Measurements from ENCODE around the gene CRIM1.

Gene CRIM1

GRCh38 chr2:36507408-36507812 lies 151.8 kb downstream of the CRIM1 start:
- DNase-seq (ENCODE audit: extremely low read depth in 1 of 2, low read depth in 1 of 2): no peak

- no peak for DNase-seq (ENCODE audit: extremely low read depth in 1 of 2, low read depth in 1 of 2)
Observed at GRCh38 chr2:36509075-36509474, 153.5 kb downstream of the CRIM1 start.

- no peak for DNase-seq (ENCODE audit: extremely low read depth in 1 of 2, low read depth in 1 of 2)
Observed at GRCh38 chr2:36511858-36512603, 156.5 kb downstream of the CRIM1 start.

- no peak for DNase-seq (ENCODE audit: extremely low read depth in 1 of 2, low read depth in 1 of 2)
Observed at GRCh38 chr2:36512705-36513104, 157.1 kb downstream of the CRIM1 start.

GRCh38 chr2:36513661-36514060 lies 158.1 kb downstream of the CRIM1 start:
- DNase-seq (ENCODE audit: extremely low read depth in 1 of 2, low read depth in 1 of 2): no peak

- DNase-seq (ENCODE audit: extremely low read depth in 1 of 2, low read depth in 1 of 2): no peak
Observed at GRCh38 chr2:36515538-36515937, 160.0 kb downstream of the CRIM1 start.

- DNase-seq (ENCODE audit: extremely low read depth in 1 of 2, low read depth in 1 of 2): no peak
Observed at GRCh38 chr2:36516136-36516870, 160.7 kb downstream of the CRIM1 start.

GRCh38 chr2:36520431-36520830 lies 164.9 kb downstream of the CRIM1 start:
- DNase-seq (ENCODE audit: extremely low read depth in 1 of 2, low read depth in 1 of 2): no peak

- no peak for DNase-seq (ENCODE audit: extremely low read depth in 1 of 2, low read depth in 1 of 2)
Observed at GRCh38 chr2:36523153-36523552, 167.6 kb downstream of the CRIM1 start.

GRCh38 chr2:36525245-36525644 lies 169.7 kb downstream of the CRIM1 start:
- DNase-seq (ENCODE audit: extremely low read depth in 1 of 2, low read depth in 1 of 2): no peak

- no peak for DNase-seq (ENCODE audit: extremely low read depth in 1 of 2, low read depth in 1 of 2)
Observed at GRCh38 chr2:36526226-36526625, 170.6 kb downstream of the CRIM1 start.

- DNase-seq (ENCODE audit: extremely low read depth in 1 of 2, low read depth in 1 of 2): no peak
Observed at GRCh38 chr2:36528274-36528673, 172.7 kb downstream of the CRIM1 start.

- no peak for DNase-seq (ENCODE audit: extremely low read depth in 1 of 2, low read depth in 1 of 2)
Observed at GRCh38 chr2:36528766-36529392, 173.3 kb downstream of the CRIM1 start.

GRCh38 chr2:36530178-36530982 lies 174.8 kb downstream of the CRIM1 start:
- DNase-seq (ENCODE audit: extremely low read depth in 1 of 2, low read depth in 1 of 2): no peak

- no peak for DNase-seq (ENCODE audit: extremely low read depth in 1 of 2, low read depth in 1 of 2)
Observed at GRCh38 chr2:36530983-36531354, 175.4 kb downstream of the CRIM1 start.

- no peak for DNase-seq (ENCODE audit: extremely low read depth in 1 of 2, low read depth in 1 of 2)
Observed at GRCh38 chr2:36534275-36534799, 178.8 kb downstream of the CRIM1 start.

GRCh38 chr2:36535099-36535498 lies 179.5 kb downstream of the CRIM1 start:
- no peak for DNase-seq (ENCODE audit: extremely low read depth in 1 of 2, low read depth in 1 of 2)

- DNase-seq (ENCODE audit: extremely low read depth in 1 of 2, low read depth in 1 of 2): no peak
Observed at GRCh38 chr2:36536776-36537175, 181.2 kb downstream of the CRIM1 start.

GRCh38 chr2:36538335-36538734 lies 182.8 kb downstream of the CRIM1 start:
- DNase-seq (ENCODE audit: extremely low read depth in 1 of 2, low read depth in 1 of 2): no peak

GRCh38 chr2:36539631-36540030 lies 184.1 kb downstream of the CRIM1 start:
- DNase-seq (ENCODE audit: extremely low read depth in 1 of 2, low read depth in 1 of 2): no peak

All from stimulated activated CD8-positive, alpha-beta memory T cell treated with anti-CD3 and anti-CD28 coated beads, Interleukin-7, amount 100 ng/mL, for 48 hours (primary cell).